ENCODE data around the gene COA7. TPM values are rescaled to one million over a fixed set of nuclear protein-coding genes. Genes with fewer than 3 reads are reported as not detected.

COA7 gene
- total and polyA plus RNA-seq, 2 of the 8 experiments (the other 6 are each of a cell fraction or from before 2014, with no cell fraction given) = 23.2 to 61.8 TPM

DNA sequence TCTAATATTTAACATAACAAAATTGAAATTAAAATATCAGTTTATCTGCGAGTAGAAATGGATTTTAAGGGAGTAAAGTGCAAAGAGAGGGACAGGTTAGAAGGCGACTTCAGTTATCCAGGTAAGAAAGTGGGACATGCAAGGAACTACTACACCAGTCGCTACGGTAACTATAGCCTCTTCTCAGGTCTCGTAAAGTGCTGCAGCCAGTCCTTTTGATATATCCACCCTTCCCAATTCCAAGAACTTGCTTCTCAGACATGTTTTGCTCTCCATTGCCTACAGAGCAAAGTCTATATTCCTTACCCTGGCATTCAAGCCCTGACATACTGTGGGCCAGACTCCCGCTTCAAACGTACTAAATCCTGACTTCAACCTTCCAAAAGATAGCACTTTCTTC, 2.5 kb downstream of the COA7 start (continued):
- TF ChIP-seq RFX5 (IDR thresholded peaks at IDR 0.05; ENCODE audit: borderline replicate concordance, low read depth, low read length) (no peak), TBP (IDR thresholded peaks at IDR 0.05; ENCODE audit: low read depth, low read length) (no peak)
